A549 (cell line): ENCODE measurements around the gene MANF. TPM values are rescaled to one million over a fixed set of nuclear protein-coding genes. Genes with fewer than 3 reads are reported as not detected.

Experiments
- ATAC-seq, 2 experiments: fragments of 200-7000 bp in 1 of 2; fragments of >200 bp in 1 of 2; cut with Nextera tagmentation in 1 of 2; cut with Tn5 transposase in 1 of 2; 3 replicates each; pipeline versions ENCODE4 v1.8.0 to v1.9.1; 2018 to 2020; ENCODE audit warnings: mild to moderate bottlenecking in 1 of 2, moderate library complexity in 1 of 2
- CTCF ChIA-PET: fragments of 300-600 bp; sonication (Branson Sonifier 250); formaldehyde crosslinking; extraction: SDS; loops from one replicate; lab custom pipeline; 2021; ENCODE audit warnings: antibody characterized with exemption, inconsistent platforms; lab: Yijun Ruan, JAX
- POLR2A ChIA-PET: fragments of 350-600 bp; formaldehyde crosslinking; extraction: SDS; loops from one replicate; lab custom pipeline; 2021; ENCODE audit warnings: antibody characterized with exemption, inconsistent platforms; lab: Yijun Ruan, JAX
- DNase-seq, 2 experiments: peaks; one replicate each; pipeline versions ENCODE4 v3.0.0 to v3.0.0-alpha.2; 2011 to 2016; ENCODE audit warnings: low read depth in 1 of 2, low spot score in 1 of 2
- FAIRE-seq: peaks from 2 replicates; lab custom pipeline; 2011; peaks lifted over from hg19 to GRCh38; lab: Jason Lieb, UNC
- H3K27ac ChIP-seq, 2 experiments: fragments of >200 bp; sonication (Bioruptor Twin); formaldehyde crosslinking; 3 replicates each; pipeline ENCODE4 v1.5.1; 2016 to 2017
- H3K4me1 ChIP-seq: fragments of >200 bp; sonication (Bioruptor Twin); formaldehyde crosslinking; 3 replicates; pipeline ENCODE4 v1.6.1; 2016
- H3K4me2 ChIP-seq: fragments of >200 bp; sonication (Bioruptor Twin); formaldehyde crosslinking; 3 replicates; pipeline ENCODE4 v1.6.1; 2016
- H3K4me3 ChIP-seq: fragments of >200 bp; sonication (Bioruptor Twin); formaldehyde crosslinking; 3 replicates; pipeline ENCODE4 v1.5.1; 2016
- H3K9me3 ChIP-seq: fragments of >200 bp; sonication (Bioruptor Twin); formaldehyde crosslinking; 3 replicates; pipeline ENCODE4 v1.6.1; 2016
- CBX2 ChIP-seq: fragments of 200-600 bp; sonication (generic); IDR thresholded peaks from 2 replicates; pipeline ENCODE4 v1.6.1; 2016; ENCODE audit warnings: low read depth, mild to moderate bottlenecking, borderline replicate concordance
- CEBPB ChIP-seq, 2 experiments: fragments of >200 bp in 1 of 2; sonication (Bioruptor Twin) in 1 of 2; formaldehyde crosslinking in 1 of 2; IDR thresholded peaks; 2 replicates each; pipeline ENCODE4 v1.6.1; 2012 to 2016
- EHMT2 ChIP-seq: fragments of 200-600 bp; sonication (generic); IDR thresholded peaks from 2 replicates; pipeline ENCODE4 v1.6.1; 2016; ENCODE audit warnings: antibody characterized with exemption, low read depth, mild to moderate bottlenecking, moderate library complexity
- EP300 ChIP-seq, 2 experiments: fragments of >200 bp; sonication (Bioruptor Twin); formaldehyde crosslinking; IDR thresholded peaks; 2 replicates in 1 of 2; 3 replicates in 1 of 2; pipeline ENCODE4 v1.6.1; 2016 to 2017
- FOSB ChIP-seq: fragments of 250-450 bp; sonication (Bioruptor Pico); IDR thresholded peaks from 2 replicates; pipeline ENCODE4 v1.5.0; 2020; ENCODE audit warnings: mild to moderate bottlenecking, moderate library complexity
- GATA3 ChIP-seq: IDR thresholded peaks from 2 replicates; pipeline ENCODE4 v1.6.1; 2012; ENCODE audit warnings: borderline replicate concordance
- HOXB5 ChIP-seq: fragments of 250-450 bp; sonication (Bioruptor Pico); IDR thresholded peaks from 2 replicates; pipeline ENCODE4 v1.5.0; 2020; ENCODE audit warnings: mild to moderate bottlenecking, moderate library complexity
- MAZ ChIP-seq: fragments of 150-350 bp; IDR thresholded peaks from 2 replicates; pipeline ENCODE4 v1.6.1; 2014; ENCODE audit warnings: antibody characterized with exemption, low read depth, low read length, borderline replicate concordance
- MYC ChIP-seq: IDR thresholded peaks from 2 replicates; pipeline ENCODE4 v1.6.1; 2012; ENCODE audit warnings: mild to moderate bottlenecking, inconsistent platforms, low read length, improper control_type of control experiment, borderline replicate concordance
- PHF8 ChIP-seq: fragments of 200-600 bp; sonication (generic); IDR thresholded peaks from 2 replicates; pipeline ENCODE4 v1.6.1; 2016; ENCODE audit warnings: low read depth, mild to moderate bottlenecking, antibody characterized with exemption, moderate library complexity, borderline replicate concordance
- POLR2A ChIP-seq: IDR thresholded peaks from 2 replicates; pipeline ENCODE4 v1.6.1; 2012; ENCODE audit warnings: mild to moderate bottlenecking, low read length
- POLR2AphosphoS2 ChIP-seq: conservative IDR thresholded peaks from 2 replicates; pipeline ENCODE4 v1.6.1; 2012; ENCODE audit warnings: low read length, improper control_type of control experiment, inconsistent platforms
- RNF2 ChIP-seq: fragments of 200-600 bp; sonication (generic); IDR thresholded peaks from 2 replicates; pipeline ENCODE4 v1.6.1; 2016; ENCODE audit warnings: low read depth, mild to moderate bottlenecking, antibody characterized with exemption, moderate library complexity, borderline replicate concordance
- ZC3H11A ChIP-seq: fragments of 450-650 bp; IDR thresholded peaks from 2 replicates; pipeline ENCODE4 v1.6.1; 2014; ENCODE audit warnings: antibody characterized with exemption, mild to moderate bottlenecking
- ZNF302 ChIP-seq: fragments of 250-450 bp; sonication (Bioruptor Pico); IDR thresholded peaks from 2 replicates; pipeline ENCODE4 v1.9.0; 2021; ENCODE audit warnings: inconsistent platforms, mild to moderate bottlenecking, moderate library complexity
- WGBS: methylation state at CpG from one replicate; pipeline ENCODE4 v1.1.6; 2017; ENCODE audit errors: missing lambda C conversion rate; 5-methylcytosine and 5-hydroxymethylcytosine counted together
- polyA plus RNA-seq, 4 experiments: library from polyadenylated mRNA; depleted of rRNA in 3 of 4; stranded (reverse); fragments of >200 nt; fragmentation: RNase III in 1 of 4; extraction: RNeasy Plus Mini Kit Qiagen cat#74134 plus additional on column Dnase treatment in 1 of 4; gene quantifications; 2 replicates in 3 of 4; 3 replicates in 1 of 4; pipeline ENCODE4 v1.2.3, GENCODE V29; 2011 to 2017
- TF ChIP-seq, protein P1 (sequence below): fragments of 150-350 bp; IDR thresholded peaks from 2 replicates; pipeline ENCODE4 v1.6.1; 2014; ENCODE audit warnings: low read depth, mild to moderate bottlenecking, low read length
- TF ChIP-seq, protein P2 (sequence below): fragments of 200-600 bp; sonication (generic); IDR thresholded peaks from 2 replicates; pipeline ENCODE4 v1.6.1; 2016; ENCODE audit warnings: antibody characterized with exemption, mild to moderate bottlenecking, moderate library complexity
- TF ChIP-seq, protein P3 (sequence below): fragments of >200 bp; sonication (Bioruptor Twin); formaldehyde crosslinking; IDR thresholded peaks from 3 replicates; pipeline ENCODE4 v1.6.1; 2016

MANF gene
- polyA plus RNA-seq, 2 of the 4 experiments (the other 2 are of a cell fraction), result 67.8 to 84.9 TPM

DNA sequence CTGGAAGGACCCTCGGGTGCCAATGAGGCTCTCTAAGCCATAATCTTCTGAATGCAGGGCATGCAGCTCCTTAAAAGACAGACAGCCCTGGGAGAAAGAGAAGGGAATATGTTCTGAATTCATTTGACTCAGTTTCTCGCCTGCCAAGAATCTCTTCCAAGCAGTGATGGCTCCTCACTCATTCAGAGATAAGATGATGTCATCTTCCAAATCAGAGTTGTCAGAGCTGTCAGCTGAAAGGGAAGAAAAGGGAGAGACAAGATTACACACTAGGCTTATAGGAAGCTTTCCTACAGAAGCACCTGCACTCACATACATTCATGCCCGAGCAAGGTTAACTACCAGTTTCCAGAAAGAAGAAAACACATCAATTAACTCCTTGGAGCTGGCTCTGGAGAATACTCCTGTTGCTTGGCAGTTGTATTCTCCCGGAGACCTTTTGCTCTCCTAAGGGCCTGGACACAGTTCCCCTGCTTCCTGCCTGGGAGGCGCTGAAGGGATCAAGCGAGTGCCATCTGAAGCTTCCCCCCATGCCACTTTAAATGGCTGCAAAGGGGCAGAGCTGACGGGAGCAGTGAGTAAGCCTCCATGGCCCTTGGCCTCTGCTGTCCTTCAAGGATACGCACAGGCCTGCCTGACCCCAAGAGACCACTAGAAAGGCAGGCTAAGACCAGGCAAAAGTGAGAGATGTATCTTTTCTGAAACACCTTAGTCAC lies 13.7 kb downstream of the MANF start:
- ATAC-seq (no peak), DNase-seq (no peak), FAIRE-seq (no peak)
- no peak overlapping the region for H3K27ac ChIP-seq
- no peak overlapping the region for H3K4me2 ChIP-seq
- H3K4me1 ChIP-seq, result peaks cover under 1% of the 10 kb centered on the region; the same call in 1 of the 3 replicates
- H3K9me3 ChIP-seq, result no peaks in the 10 kb centered on the region
- WGBS, result 83% methylated on average over 8 of the region's 8 CpGs
- no peak overlapping the region for H3K4me3 ChIP-seq
- TF ChIP-seq GATA3 (no peak), MYC (no peak), EHMT2 (no peak), POLR2A (no peak), PHF8 (no peak), MAZ (no peak), CBX2 (no peak), ZNF302 (CRISPR knock-in tag) (no peak)
- TF ChIP-seq, protein P1, sequence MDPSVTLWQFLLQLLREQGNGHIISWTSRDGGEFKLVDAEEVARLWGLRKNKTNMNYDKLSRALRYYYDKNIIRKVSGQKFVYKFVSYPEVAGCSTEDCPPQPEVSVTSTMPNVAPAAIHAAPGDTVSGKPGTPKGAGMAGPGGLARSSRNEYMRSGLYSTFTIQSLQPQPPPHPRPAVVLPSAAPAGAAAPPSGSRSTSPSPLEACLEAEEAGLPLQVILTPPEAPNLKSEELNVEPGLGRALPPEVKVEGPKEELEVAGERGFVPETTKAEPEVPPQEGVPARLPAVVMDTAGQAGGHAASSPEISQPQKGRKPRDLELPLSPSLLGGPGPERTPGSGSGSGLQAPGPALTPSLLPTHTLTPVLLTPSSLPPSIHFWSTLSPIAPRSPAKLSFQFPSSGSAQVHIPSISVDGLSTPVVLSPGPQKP, result no peak
- TF ChIP-seq, protein P2, sequence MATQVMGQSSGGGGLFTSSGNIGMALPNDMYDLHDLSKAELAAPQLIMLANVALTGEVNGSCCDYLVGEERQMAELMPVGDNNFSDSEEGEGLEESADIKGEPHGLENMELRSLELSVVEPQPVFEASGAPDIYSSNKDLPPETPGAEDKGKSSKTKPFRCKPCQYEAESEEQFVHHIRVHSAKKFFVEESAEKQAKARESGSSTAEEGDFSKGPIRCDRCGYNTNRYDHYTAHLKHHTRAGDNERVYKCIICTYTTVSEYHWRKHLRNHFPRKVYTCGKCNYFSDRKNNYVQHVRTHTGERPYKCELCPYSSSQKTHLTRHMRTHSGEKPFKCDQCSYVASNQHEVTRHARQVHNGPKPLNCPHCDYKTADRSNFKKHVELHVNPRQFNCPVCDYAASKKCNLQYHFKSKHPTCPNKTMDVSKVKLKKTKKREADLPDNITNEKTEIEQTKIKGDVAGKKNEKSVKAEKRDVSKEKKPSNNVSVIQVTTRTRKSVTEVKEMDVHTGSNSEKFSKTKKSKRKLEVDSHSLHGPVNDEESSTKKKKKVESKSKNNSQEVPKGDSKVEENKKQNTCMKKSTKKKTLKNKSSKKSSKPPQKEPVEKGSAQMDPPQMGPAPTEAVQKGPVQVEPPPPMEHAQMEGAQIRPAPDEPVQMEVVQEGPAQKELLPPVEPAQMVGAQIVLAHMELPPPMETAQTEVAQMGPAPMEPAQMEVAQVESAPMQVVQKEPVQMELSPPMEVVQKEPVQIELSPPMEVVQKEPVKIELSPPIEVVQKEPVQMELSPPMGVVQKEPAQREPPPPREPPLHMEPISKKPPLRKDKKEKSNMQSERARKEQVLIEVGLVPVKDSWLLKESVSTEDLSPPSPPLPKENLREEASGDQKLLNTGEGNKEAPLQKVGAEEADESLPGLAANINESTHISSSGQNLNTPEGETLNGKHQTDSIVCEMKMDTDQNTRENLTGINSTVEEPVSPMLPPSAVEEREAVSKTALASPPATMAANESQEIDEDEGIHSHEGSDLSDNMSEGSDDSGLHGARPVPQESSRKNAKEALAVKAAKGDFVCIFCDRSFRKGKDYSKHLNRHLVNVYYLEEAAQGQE, result no peak
- ChIA-PET POLR2A (no interaction called here), CTCF (interaction anchor here (1.1 to 2.5 kb wide), 2 partner anchors 9 to 283 kb away, joined by 3 to 14 read pairs; no protein-coding TSS in a partner anchor)

DNA sequence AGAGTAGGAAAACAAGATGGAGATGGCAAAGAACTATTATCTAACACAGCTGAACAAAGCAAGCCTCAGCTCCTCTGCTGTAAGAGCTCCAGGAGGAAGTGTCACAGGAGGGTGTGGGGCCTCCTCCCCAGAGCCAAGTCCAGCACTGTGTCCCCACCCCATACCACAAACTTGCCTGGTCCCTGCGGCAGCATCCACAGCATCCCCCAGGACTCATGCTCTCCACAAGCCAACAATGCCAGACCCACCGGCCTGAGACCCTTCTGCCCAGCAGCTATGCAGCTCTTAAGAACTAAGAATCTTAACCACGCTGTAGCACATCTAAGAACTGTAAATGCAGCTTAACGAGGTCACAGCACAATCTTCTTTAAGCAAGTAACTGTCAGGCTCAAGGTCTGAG lies 15.1 kb downstream of the MANF start:
- H3K4me2 ChIP-seq, result no peak overlapping the region
- WGBS, result 98% methylated on average over 4 of the region's 4 CpGs
- DNase-seq, result no peak
- FAIRE-seq, result no peak
- ATAC-seq, result no peak
- TF ChIP-seq POLR2AphosphoS2 (no peak), FOSB (CRISPR knock-in tag) (no peak), EHMT2 (no peak), RNF2 (no peak), HOXB5 (CRISPR knock-in tag) (no peak), ZC3H11A (no peak), EP300 (IDR thresholded peaks at IDR 0.05) (no peak), CEBPB (IDR thresholded peaks at IDR 0.05) (no peak)
- TF ChIP-seq, protein P3, sequence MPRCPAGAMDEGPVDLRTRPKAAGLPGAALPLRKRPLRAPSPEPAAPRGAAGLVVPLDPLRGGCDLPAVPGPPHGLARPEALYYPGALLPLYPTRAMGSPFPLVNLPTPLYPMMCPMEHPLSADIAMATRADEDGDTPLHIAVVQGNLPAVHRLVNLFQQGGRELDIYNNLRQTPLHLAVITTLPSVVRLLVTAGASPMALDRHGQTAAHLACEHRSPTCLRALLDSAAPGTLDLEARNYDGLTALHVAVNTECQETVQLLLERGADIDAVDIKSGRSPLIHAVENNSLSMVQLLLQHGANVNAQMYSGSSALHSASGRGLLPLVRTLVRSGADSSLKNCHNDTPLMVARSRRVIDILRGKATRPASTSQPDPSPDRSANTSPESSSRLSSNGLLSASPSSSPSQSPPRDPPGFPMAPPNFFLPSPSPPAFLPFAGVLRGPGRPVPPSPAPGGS, result no peak
- no peaks in the 10 kb centered on the region for H3K4me1 ChIP-seq
- POLR2A ChIA-PET, result no interaction called here
- no peak overlapping the region for H3K4me3 ChIP-seq
- H3K27ac ChIP-seq, result no peak overlapping the region
- H3K9me3 ChIP-seq, result no peaks in the 10 kb centered on the region
- CTCF ChIA-PET, result interaction anchor here (2.5 kb wide), 1 partner anchor 11 kb away, joined by 14 read pairs; no protein-coding TSS in a partner anchor
